Measurements from ENCODE around the gene ATAD3A.
"Not testable (repeated sequence)": the region's sequence is repeated elsewhere in the genome, so short reads cannot be mapped to it uniquely, and the experiment has no call there.

ATAD3A gene

DNA sequence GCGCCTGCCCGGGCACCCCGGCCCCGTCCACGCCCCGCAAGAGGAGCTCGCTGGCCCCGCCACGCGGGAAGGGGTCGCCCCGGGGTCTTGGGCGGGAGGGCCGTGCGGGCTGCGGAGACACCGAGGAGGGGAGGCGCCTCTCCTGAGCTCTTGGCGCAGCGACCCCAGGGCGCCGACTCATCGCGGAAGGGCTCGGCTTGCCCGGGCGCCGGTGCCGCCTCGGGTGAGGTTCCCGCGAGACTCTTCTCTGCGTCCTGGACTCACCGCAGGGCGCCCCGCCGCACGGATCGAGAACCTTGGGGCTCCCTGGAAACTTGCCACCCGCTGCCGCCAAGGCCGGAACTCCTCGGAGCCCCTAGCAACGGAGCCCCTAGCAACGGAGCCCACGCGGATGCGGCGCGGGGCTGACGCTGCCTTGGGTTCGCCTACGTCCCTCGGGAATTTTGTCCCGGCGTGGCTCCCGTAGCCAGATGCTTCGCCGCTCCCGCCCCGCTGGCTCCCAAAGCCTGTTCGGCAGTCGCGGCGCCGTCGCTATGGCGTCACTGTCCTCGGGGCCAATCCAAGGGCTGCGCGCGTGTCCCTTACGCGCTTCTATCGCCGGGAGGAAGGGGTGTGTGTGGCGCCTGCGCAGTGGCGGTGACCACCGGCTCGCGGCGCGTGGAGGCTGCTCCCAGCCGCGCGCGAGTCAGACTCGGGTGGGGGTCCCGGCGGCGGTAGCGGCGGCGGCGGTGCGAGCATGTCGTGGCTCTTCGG is at the start of gene ATAD3A:
ATAD3A (plus strand) TSS at position 630 of the 753 bp plus-strand sequence; CDS start at position 737, 107 bp downstream.
- DNase-seq: peak; percentile 99

GRCh38 chr1:1462318-1462966 is 49.5 kb upstream of the ATAD3A start:
- DNase-seq: peak; percentile 78

GRCh38 chr1:1463312-1463711 is 48.6 kb upstream of the ATAD3A start:
- no peak for DNase-seq

DNA sequence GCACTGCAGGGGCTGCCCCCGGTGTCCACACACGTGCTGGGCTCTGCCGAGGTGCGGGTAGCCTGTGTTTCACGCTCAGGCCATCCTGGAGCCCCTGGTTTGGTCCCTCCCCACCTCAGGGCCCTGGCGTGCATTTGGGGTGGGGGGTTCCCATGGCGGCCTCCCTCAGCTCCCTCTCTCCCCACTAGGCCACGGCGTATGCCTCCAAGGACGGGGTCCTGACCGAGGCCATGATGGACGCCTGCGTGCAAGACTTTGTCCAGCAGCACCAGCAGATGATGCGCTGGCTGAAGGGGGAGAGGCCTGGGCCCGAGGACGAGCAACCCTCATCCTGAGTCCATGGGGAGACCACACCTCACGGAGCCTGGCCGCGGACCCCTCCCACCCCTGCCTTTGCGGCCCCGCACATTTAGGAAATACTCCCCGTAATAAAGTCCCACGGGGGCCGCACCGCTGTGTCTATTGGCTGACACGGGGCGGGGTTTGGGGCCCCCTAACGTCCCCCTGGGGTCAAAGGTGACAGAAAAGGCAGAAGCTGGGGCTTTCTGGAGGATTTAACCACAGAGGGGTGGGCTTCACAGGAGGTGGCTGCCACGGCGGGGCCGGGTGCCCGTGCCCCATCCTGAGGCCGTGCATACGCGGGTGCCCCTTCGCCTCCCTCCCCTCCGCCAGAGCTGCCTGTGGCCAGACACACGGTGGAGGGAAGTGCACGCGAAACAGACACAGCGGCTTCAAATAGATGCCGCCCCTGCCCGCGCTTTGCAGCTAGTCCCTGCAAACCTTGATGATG is 43.6 kb upstream of the ATAD3A start:
- DNase-seq: not testable (repeated sequence)

GRCh38 chr1:1470626-1471388 is 41.2 kb upstream of the ATAD3A start:
- DNase-seq: peak; percentile 12

GRCh38 chr1:1471389-1472052 is 40.4 kb upstream of the ATAD3A start, which contains the start of gene ATAD3B:
ATAD3B (plus strand) TSS chr1:1471765; CDS start chr1:1471885, 120 bp downstream.
- DNase-seq: peak; percentile 94

- not testable (repeated sequence) for DNase-seq
Observed at GRCh38 chr1:1472053-1472876, 39.7 kb upstream of the ATAD3A start.

DNA sequence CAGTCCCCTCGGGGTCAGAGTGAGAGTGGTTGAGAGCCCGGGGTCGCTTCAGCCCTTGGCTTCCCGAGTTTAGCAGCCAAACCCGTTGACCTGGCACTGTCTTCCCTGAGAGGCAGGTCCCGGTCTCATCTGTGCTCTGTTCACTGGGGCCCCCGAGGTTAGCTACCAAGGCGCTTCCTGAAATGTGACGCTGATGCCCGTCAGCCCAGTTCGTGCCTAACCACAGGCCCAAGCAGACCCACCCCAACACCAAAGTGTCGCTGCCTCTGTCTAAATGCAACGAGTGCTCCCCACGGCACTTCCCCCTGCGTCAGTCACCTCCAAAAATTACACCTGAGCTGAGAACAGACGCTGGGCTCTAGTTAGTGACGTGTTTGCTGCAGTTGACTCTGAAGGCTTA is 36.0 kb upstream of the ATAD3A start:
- DNase-seq: not testable (repeated sequence)

DNA sequence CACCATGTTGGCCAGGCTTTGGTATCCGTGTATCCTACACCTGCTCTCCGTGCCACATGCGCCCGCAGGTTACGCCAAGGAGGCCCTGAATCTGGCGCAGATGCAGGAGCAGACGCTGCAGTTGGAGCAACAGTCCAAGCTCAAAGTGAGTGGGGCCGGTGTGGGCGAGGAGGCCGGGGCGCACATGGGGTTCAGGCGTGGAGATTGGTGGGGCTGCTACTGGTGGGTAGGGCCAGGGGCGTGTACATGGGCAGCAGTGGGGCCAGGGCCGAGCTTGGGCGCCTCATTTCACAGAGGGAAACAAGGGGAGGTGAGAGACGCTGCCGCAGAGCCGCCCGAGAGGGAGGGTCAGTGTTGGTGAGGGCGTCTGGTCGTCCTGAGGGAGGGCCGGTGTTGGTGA is 34.8 kb upstream of the ATAD3A start:
- no peak for DNase-seq

GRCh38 chr1:1479547-1480487 is 32.1 kb upstream of the ATAD3A start:
- no peak for DNase-seq

GRCh38 chr1:1480488-1480867 is 31.5 kb upstream of the ATAD3A start:
- not testable (repeated sequence) for DNase-seq

DNA sequence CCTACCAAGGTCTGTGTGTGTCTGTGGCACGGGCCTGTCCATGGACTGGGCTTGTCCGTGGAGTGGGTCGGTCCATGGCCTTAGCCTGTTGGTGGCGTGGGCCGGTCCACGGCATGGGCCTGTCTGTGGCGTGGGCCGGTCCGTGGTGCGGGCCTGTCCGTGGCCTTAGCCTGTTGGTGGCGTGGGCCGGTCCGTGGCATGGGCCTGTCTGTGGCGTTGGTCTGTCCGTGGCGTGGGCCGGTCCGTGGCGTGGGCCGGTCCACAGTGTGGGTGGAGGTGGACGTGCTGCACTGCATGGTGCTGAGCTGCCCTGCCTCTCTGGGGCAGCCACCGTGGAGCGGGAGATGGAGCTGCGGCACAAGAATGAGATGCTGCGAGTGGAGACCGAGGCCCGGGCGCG is 30.2 kb upstream of the ATAD3A start:
- not testable (repeated sequence) for DNase-seq

GRCh38 chr1:1482856-1483255 is 29.1 kb upstream of the ATAD3A start:
- no peak for DNase-seq

- no peak for DNase-seq
Observed at GRCh38 chr1:1483714-1484113, 28.2 kb upstream of the ATAD3A start.

GRCh38 chr1:1484976-1485750 is 26.8 kb upstream of the ATAD3A start:
- DNase-seq: not testable (repeated sequence)

DNA sequence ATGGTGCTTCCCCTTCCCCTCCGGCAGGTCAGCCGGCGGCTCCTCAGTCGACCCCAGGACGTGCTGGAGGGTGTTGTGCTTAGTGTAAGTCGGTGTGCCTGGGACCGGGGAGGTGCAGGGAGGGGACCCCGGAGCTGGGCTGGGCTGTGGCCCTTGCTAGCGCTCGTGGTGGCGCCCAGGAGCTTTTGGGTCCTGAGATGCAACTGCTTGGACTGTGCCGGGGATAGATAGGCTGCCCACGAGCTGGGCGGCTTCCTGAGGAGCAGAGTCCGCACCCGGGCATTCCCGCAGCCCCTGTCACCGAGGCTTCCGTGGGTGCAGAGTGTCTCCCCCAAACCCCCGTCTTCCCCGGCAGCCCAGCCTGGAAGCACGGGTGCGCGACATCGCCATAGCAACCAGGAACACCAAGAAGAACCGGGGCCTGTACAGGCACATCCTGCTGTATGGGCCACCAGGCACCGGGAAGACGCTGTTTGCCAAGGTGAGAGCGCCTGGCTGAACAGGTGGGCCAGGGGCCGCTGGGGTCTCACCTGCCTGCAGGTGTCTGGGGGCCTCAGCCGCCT is 26.1 kb upstream of the ATAD3A start:
- not testable (repeated sequence) for DNase-seq

GRCh38 chr1:1487701-1488100 is 24.3 kb upstream of the ATAD3A start:
- DNase-seq: no peak

- no peak for DNase-seq
Observed at GRCh38 chr1:1489231-1489630, 22.7 kb upstream of the ATAD3A start.

DNA sequence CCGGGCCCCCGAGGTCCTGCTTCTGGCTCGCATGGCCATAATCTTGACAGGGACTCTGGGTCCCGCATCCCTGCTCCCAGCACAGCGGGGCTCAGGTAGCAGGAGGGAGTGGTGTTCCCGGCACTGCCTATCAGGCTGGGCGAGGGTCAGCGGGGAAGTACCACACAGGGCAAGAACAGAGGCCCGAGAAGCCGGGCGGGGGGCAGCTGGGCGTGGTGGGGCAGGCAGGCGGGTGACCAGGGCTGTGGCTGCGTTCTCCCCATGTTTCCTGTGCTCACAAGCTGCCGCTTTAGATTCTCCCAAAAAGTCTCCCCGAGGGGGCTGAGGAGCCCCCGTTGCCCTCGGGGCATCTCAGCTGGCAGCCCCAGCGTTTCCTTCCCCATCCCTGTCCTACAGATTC is 22.1 kb upstream of the ATAD3A start:
- DNase-seq: no peak

All from DMS153 (cell line).